HCT116 (cell line): ENCODE results near the gene KMT2E.

Source experiments
- EZH2phosphoT487 ChIP-seq: fragments of 200-600 bp; IDR thresholded peaks from 2 replicates; pipeline ENCODE4 v1.6.1; 2018; ENCODE audit warnings: antibody characterized with exemption, borderline replicate concordance
- JUND ChIP-seq: IDR thresholded peaks from 2 replicates; pipeline ENCODE4 v1.6.1; 2012
- MAX ChIP-seq: IDR thresholded peaks from 2 replicates; pipeline ENCODE4 v1.6.1; 2012
- POLR2A ChIP-seq: IDR thresholded peaks from 2 replicates; pipeline ENCODE4 v1.7.0; 2011; ENCODE audit warnings: borderline replicate concordance; ENCODE audit not compliant: insufficient read depth, insufficient read length; ENCODE audit errors: extremely low read depth
- YY1 ChIP-seq: IDR thresholded peaks from 2 replicates; pipeline ENCODE4 v1.6.1; 2011; ENCODE audit warnings: low read length, low read depth, moderate library complexity, mild to moderate bottlenecking; ENCODE audit not compliant: insufficient replicate concordance; ENCODE audit errors: extremely low read depth
- TF ChIP-seq, protein P1 (sequence below), 3 experiments: fragments of 200-600 bp in 1 of 3; sonication (generic) in 1 of 3; IDR thresholded peaks in 2 of 3; conservative IDR thresholded peaks in 1 of 3; 2 replicates each; pipeline ENCODE4 v1.5.1; 2012 to 2017; ENCODE audit warnings: low read depth in 2 of 3, low read length in 2 of 3, antibody characterized with exemption in 1 of 3, borderline replicate concordance in 1 of 3, control low read depth in 1 of 3, mild to moderate bottlenecking in 1 of 3, mixed read lengths in 1 of 3, mixed run types in 1 of 3, moderate library complexity in 1 of 3; ENCODE audit not compliant: insufficient read depth in 1 of 3
- TF ChIP-seq, protein P2 (sequence below): IDR thresholded peaks from 2 replicates; pipeline ENCODE4 v1.6.1; 2011; ENCODE audit warnings: mild to moderate bottlenecking, low read length, moderate library complexity; ENCODE audit not compliant: insufficient replicate concordance; ENCODE audit errors: extremely low read depth

DNA sequence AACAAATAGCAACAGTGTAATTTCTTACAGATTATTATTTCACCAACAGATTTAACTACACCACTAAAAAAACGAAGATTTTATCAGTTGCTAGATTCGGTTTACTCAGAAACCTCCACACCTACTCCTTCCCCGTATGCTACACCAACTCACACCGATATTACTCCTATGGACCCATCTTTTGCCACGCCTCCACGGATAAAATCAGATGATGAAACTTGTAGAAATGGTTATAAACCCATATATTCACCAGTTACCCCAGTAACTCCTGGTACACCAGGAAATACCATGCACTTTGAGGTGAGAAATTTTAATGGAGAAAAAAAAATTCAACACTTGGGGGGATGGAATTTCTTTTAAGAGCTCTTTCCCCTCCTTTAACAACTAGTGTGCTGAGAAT lies 92.5 kb downstream of the KMT2E start:
- TF ChIP-seq YY1, result no peak
- TF ChIP-seq, protein P1, sequence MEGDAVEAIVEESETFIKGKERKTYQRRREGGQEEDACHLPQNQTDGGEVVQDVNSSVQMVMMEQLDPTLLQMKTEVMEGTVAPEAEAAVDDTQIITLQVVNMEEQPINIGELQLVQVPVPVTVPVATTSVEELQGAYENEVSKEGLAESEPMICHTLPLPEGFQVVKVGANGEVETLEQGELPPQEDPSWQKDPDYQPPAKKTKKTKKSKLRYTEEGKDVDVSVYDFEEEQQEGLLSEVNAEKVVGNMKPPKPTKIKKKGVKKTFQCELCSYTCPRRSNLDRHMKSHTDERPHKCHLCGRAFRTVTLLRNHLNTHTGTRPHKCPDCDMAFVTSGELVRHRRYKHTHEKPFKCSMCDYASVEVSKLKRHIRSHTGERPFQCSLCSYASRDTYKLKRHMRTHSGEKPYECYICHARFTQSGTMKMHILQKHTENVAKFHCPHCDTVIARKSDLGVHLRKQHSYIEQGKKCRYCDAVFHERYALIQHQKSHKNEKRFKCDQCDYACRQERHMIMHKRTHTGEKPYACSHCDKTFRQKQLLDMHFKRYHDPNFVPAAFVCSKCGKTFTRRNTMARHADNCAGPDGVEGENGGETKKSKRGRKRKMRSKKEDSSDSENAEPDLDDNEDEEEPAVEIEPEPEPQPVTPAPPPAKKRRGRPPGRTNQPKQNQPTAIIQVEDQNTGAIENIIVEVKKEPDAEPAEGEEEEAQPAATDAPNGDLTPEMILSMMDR (IDR thresholded peaks at IDR 0.05 in 2 of 3, conservative IDR thresholded peaks at IDR 0.05 in 1 of 3; ENCODE audit: borderline replicate concordance in 1 of 3, insufficient read depth in 1 of 3, low read depth in 2 of 3, low read length in 2 of 3), result no peak
- TF ChIP-seq MAX, result no peak
- TF ChIP-seq JUND, result no peak
- TF ChIP-seq EZH2phosphoT487, result no peak
- no peak for TF ChIP-seq POLR2A
- TF ChIP-seq, protein P2, sequence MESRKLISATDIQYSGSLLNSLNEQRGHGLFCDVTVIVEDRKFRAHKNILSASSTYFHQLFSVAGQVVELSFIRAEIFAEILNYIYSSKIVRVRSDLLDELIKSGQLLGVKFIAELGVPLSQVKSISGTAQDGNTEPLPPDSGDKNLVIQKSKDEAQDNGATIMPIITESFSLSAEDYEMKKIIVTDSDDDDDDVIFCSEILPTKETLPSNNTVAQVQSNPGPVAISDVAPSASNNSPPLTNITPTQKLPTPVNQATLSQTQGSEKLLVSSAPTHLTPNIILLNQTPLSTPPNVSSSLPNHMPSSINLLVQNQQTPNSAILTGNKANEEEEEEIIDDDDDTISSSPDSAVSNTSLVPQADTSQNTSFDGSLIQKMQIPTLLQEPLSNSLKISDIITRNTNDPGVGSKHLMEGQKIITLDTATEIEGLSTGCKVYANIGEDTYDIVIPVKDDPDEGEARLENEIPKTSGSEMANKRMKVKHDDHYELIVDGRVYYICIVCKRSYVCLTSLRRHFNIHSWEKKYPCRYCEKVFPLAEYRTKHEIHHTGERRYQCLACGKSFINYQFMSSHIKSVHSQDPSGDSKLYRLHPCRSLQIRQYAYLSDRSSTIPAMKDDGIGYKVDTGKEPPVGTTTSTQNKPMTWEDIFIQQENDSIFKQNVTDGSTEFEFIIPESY, result no peak
